ENCODE data around the gene ARHGEF4. TPM values are rescaled to one million over a fixed set of nuclear protein-coding genes. Genes with fewer than 3 reads are reported as not detected.

Gene ARHGEF4
- total RNA-seq, 1 donor from 2014 or later, result 0.07 TPM

DNA sequence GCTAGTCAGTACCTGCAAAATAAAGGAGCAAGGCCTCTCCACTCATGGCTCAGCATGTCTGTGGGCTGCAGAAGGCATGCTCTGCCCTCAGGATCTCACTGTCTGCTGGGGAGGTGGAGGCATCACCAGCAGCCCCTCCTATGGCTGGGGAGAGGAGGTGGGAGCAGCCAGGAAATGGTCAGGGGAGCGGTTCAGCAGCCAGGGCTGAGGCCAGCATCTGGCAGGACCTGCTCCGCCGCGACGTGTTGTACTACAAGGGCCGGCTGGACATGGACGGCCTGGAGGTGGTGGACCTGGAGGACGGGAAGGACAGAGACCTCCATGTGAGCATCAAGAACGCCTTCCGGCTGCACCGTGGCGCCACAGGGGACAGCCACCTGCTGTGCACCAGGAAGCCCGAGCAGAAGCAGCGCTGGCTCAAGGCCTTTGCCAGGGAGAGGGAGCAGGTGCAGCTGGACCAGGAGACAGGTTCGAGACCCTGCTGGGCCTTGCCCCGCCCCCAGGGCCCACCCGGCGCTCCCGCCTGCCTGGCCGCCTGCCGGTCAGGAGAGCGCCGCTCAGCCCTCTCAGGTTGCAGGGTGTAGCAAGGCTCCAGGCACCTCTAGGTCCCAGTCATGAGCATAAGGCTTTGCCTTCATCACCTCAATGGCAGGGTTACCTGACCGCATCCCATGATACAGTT lies 207.5 kb downstream of the ARHGEF4 start:
- DNase-seq, result no peak
- peaks cover under 1% of the 10 kb centered on the region for H3K27me3 Mint-ChIP-seq
- peaks cover 11% of the 10 kb centered on the region for H3K36me3 Mint-ChIP-seq (ENCODE audit: low read depth)
- H3K9me3 Mint-ChIP-seq, result no peaks in the 10 kb centered on the region
- intact Hi-C loops (cut with micrococcal nuclease), result no loop called here
- H3K4me3 Mint-ChIP-seq, result no peak overlapping the region
- no peak overlapping the region for H3K27ac Mint-ChIP-seq
- H3K4me1 Mint-ChIP-seq, result peaks cover 15% of the 10 kb centered on the region

DNA sequence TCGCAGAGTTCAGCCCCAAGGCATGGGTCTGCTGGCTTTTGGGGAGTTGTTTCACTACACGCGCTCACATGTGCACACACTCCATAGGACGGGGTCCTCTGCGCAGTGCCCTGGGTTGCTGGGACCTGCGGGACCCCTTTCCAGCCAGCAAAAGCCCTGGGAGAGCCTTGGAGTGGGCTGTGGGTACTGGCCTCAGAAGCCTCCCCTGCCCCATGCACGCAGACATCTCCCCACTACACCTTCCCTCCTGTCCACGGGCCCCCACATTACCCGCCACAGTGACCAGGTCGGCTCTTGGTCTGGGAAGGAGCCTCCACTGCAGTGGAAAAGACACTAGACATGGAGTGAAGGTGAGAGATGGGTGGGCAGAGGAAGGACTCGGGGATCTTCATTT lies 208.0 kb downstream of the ARHGEF4 start:
- Mint-ChIP-seq H3K27me3 (no peaks in the 10 kb centered on the region), H3K36me3 (ENCODE audit: low read depth) (peaks cover 15% of the 10 kb centered on the region), H3K27ac (no peak overlapping the region), H3K9me3 (no peaks in the 10 kb centered on the region), H3K4me1 (peaks cover 15% of the 10 kb centered on the region), H3K4me3 (no peak overlapping the region)
- no peak for DNase-seq
- intact Hi-C loops (cut with micrococcal nuclease), result no loop called here

- no peak overlapping the region for H3K4me3 Mint-ChIP-seq
- no peaks in the 10 kb centered on the region for H3K27me3 Mint-ChIP-seq
- intact Hi-C loops (cut with micrococcal nuclease), result no loop called here
Measured at GRCh38 chr2:131045286-131046027, 208.7 kb downstream of the ARHGEF4 start.

GRCh38 chr2:131046028-131046917 lies 209.6 kb downstream of the ARHGEF4 start:
- H3K9me3 Mint-ChIP-seq, result no peaks in the 10 kb centered on the region
- H3K27me3 Mint-ChIP-seq, result no peaks in the 10 kb centered on the region
- intact Hi-C loops (cut with micrococcal nuclease), result no loop called here
- H3K4me1 Mint-ChIP-seq, result peaks cover 11% of the 10 kb centered on the region
- no peak for DNase-seq
- H3K27ac Mint-ChIP-seq, result no peak overlapping the region
- H3K36me3 Mint-ChIP-seq (ENCODE audit: low read depth), result peaks cover 21% of the 10 kb centered on the region
- H3K4me3 Mint-ChIP-seq, result no peak overlapping the region

More at GRCh38 chr2:131045286-131046027, 208.7 kb downstream of the ARHGEF4 start:
- peaks cover 18% of the 10 kb centered on the region for H3K36me3 Mint-ChIP-seq (ENCODE audit: low read depth)
- H3K4me1 Mint-ChIP-seq, result peaks cover 15% of the 10 kb centered on the region
- H3K9me3 Mint-ChIP-seq, result no peaks in the 10 kb centered on the region
- no peak overlapping the region for H3K27ac Mint-ChIP-seq
- DNase-seq, result no peak

DNA sequence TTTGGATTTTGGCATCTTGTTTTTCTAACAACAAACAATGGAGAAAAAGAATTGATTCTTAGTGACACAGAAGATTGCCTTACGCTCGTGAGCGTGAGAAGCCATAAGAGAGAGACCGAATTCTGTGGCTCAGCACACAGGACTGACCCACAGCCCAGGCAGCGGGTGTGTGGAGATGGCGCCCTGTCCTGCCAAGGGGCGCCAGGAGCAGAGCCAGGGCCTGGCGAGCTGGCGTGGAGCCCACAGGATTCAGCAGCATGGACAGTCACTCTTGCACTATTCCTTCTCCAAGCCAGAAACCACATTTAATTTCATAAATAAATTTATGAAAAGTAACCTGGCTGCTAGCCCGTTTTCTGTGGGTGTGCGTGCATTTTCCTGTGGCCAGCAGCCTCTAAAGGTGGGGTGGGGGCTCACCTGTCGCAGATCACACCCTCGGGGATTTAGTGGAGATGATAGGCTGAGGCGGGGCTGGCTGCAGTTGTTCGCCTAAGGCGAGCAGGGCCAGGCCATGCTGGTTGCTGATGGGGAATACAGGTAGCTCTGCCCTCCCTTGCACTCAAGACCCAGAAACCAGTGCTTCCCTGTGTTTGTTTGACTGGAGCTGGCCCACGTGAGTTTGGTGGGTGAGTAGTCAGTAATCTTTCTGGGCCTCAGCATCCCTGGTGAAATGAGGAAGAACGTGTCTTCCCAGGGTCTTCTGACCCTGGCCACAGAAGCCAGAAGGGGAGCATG lies 210.4 kb downstream of the ARHGEF4 start:
- Mint-ChIP-seq H3K4me1 (peaks cover 4% of the 10 kb centered on the region), H3K36me3 (ENCODE audit: low read depth) (peaks cover 27% of the 10 kb centered on the region), H3K9me3 (no peaks in the 10 kb centered on the region), H3K4me3 (no peak overlapping the region), H3K27ac (no peak overlapping the region), H3K27me3 (no peaks in the 10 kb centered on the region)
- intact Hi-C loops (cut with micrococcal nuclease), result no loop called here
- no peak for DNase-seq

DNA sequence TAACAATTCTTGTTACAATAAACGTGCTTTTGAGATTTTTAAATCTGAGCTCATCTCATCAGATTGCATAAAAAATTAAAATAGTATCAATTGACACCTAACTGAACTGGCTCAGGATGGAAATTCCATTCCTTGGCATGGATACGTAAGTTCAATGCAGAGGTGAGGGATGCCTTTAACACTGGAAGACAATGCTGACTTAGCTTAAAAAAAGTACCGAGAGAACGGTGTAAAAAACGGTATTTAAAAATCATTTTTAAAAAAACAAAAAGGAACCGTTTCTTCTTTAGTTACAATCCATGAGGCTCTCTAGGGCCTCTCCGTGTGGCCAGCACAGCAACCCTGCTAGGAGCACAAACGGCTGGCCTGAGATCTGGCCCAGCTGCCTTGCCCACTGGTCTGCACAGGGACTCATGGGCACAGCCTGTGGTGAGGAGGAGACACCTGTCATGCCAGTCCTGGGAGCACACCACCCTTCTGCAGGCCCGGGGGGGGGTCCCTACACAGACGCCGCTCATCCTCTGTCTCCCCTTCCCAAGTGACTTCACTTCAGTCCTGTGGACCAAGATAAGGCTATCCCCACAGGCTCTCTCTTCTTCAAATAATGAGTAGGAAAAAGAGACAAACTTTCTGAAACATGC lies 211.3 kb downstream of the ARHGEF4 start:
- H3K4me1 Mint-ChIP-seq, result no peaks in the 10 kb centered on the region
- H3K27me3 Mint-ChIP-seq, result no peaks in the 10 kb centered on the region
- no peaks in the 10 kb centered on the region for H3K9me3 Mint-ChIP-seq
- peaks cover 36% of the 10 kb centered on the region for H3K36me3 Mint-ChIP-seq (ENCODE audit: low read depth)
- intact Hi-C loops (cut with micrococcal nuclease), result no loop called here
- no peak for DNase-seq
- H3K4me3 Mint-ChIP-seq, result no peak overlapping the region
- H3K27ac Mint-ChIP-seq, result no peak overlapping the region

- Mint-ChIP-seq H3K4me1 (no peaks in the 10 kb centered on the region), H3K9me3 (no peaks in the 10 kb centered on the region), H3K27ac (no peak overlapping the region), H3K36me3 (ENCODE audit: low read depth) (peaks cover 39% of the 10 kb centered on the region), H3K27me3 (no peaks in the 10 kb centered on the region), H3K4me3 (no peak overlapping the region)
- intact Hi-C loops (cut with micrococcal nuclease), result no loop called here
- no peak for DNase-seq
Measured at GRCh38 chr2:131048641-131049040, 211.9 kb downstream of the ARHGEF4 start.

- no peaks in the 10 kb centered on the region for H3K4me1 Mint-ChIP-seq
- DNase-seq, result no peak
- H3K27me3 Mint-ChIP-seq, result no peaks in the 10 kb centered on the region
- peaks cover 40% of the 10 kb centered on the region for H3K36me3 Mint-ChIP-seq (ENCODE audit: low read depth)
- intact Hi-C loops (cut with micrococcal nuclease), result no loop called here
- no peaks in the 10 kb centered on the region for H3K9me3 Mint-ChIP-seq
- no peak overlapping the region for H3K4me3 Mint-ChIP-seq
- no peak overlapping the region for H3K27ac Mint-ChIP-seq
Measured at GRCh38 chr2:131049150-131049718, 212.5 kb downstream of the ARHGEF4 start.

DNA sequence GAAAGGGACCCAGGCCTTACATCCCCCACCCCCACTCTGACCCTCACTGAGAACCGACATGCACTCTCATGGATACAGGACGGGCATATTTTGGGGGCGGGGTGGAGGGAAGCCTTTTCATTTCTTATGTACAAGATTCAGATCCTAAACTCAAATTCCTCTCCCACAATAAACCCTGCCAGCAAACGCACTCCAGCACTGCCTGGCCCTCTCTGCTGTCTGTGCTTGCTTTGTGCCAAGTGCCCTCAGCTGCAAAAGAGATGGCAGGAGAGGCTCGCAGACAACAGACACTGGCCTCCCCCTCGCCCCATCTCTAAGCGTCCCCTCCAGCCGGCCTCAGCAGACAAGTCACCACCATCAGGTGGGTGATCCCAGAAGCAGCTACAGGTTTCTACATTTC lies 214.2 kb downstream of the ARHGEF4 start:
- no peak for DNase-seq
- Mint-ChIP-seq H3K36me3 (ENCODE audit: low read depth) (peaks cover 55% of the 10 kb centered on the region), H3K27me3 (no peaks in the 10 kb centered on the region), H3K9me3 (no peaks in the 10 kb centered on the region), H3K4me1 (peaks cover 1% of the 10 kb centered on the region), H3K4me3 (no peak overlapping the region), H3K27ac (peak overlapping the region; percentile 34)
- intact Hi-C loops (cut with micrococcal nuclease), result no loop called here

DNA sequence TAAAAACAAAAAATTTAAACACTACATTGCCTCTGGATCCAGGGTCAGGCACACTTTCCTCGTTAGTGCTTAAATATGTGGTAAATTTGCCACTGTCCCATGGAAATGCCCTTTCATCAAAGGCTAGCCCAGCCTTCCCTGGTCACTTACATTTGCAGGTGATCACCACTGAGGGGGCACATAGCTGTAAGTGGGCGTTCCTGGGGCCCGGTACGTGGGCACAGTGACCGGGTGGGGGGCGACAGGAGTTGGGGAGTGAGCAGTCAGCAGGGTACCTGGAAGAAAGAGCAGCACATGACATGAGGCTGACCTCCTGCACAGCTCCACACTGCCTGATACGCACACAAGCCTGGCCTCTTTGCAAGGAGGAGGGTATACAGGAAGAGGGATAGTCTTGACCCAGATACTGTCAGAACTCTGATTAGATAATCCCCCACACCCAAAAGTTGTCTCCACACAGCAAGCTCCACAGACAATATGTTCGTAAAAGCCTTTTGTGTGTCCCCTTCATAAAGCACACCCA lies 216.1 kb downstream of the ARHGEF4 start:
- no peak for DNase-seq
- intact Hi-C loops (cut with micrococcal nuclease), result no loop called here
- no peaks in the 10 kb centered on the region for H3K27me3 Mint-ChIP-seq
- H3K4me1 Mint-ChIP-seq, result peaks cover 1% of the 10 kb centered on the region
- H3K4me3 Mint-ChIP-seq, result no peak overlapping the region
- no peaks in the 10 kb centered on the region for H3K9me3 Mint-ChIP-seq
- H3K36me3 Mint-ChIP-seq (ENCODE audit: low read depth), result peaks cover 64% of the 10 kb centered on the region
- H3K27ac Mint-ChIP-seq, result no peak overlapping the region

- Mint-ChIP-seq H3K36me3 (ENCODE audit: low read depth) (peaks cover 59% of the 10 kb centered on the region), H3K27ac (no peak overlapping the region), H3K4me1 (peaks cover 4% of the 10 kb centered on the region), H3K9me3 (no peaks in the 10 kb centered on the region), H3K27me3 (no peaks in the 10 kb centered on the region), H3K4me3 (no peak overlapping the region)
- no peak for DNase-seq
- intact Hi-C loops (cut with micrococcal nuclease), result no loop called here
Measured at GRCh38 chr2:131054488-131054887, 217.8 kb downstream of the ARHGEF4 start.

DNA sequence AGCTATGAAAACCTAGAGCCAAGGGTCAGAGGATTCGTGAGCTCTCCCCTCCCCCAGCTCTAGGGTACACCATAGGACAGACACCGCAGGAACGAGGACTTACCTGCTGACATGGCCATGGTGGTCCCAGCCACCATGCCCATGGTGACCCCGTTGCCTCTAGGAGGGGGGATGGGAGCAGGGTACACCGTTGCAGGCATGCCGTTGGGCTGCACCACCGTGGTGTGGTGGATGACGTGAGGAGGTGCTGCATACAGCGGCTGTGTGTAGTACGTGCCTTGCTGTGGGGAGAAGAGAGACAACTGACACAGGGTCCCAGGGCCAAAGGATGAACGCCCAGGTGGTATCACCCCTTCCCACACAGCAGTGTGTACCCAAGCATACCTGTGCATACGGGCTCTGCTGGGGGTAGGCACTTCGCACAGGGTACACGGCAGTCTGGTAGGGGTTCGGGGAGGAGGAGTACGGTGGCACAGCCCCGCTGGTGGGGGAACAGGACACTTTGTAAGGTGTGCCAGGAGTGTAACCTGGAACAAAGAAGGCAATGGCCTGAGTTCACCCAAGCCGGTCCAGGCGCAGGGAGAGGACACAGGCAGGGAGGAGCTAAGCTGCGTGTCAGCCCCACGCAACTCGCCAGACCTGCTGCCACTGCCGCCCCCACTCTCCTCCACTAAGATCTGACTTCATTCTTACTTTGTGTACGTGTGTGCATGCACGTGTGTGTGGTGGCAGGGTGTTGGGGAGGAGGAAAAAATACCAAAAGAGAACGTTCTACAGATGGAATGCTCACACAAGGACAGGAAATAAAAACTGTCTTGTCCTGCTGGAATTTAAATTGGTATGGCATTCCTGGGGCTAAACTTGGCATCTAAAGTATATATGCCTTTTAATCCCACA lies 218.7 kb downstream of the ARHGEF4 start:
- intact Hi-C loops (cut with micrococcal nuclease), result no loop called here
- H3K4me1 Mint-ChIP-seq, result peaks cover 4% of the 10 kb centered on the region
- H3K4me3 Mint-ChIP-seq, result no peak overlapping the region
- H3K27ac Mint-ChIP-seq, result no peak overlapping the region
- H3K27me3 Mint-ChIP-seq, result no peaks in the 10 kb centered on the region
- no peak for DNase-seq
- H3K36me3 Mint-ChIP-seq (ENCODE audit: low read depth), result peaks cover 59% of the 10 kb centered on the region
- no peaks in the 10 kb centered on the region for H3K9me3 Mint-ChIP-seq

Measured in activated CD4-positive, alpha-beta T cell treated with anti-CD3 and anti-CD28 coated beads, Interleukin-2, amount 10 ng/mL, durations not matched to agents 24 days and 14 days (primary cell).